CD4-positive, alpha-beta T cell treated with Interleukin-1 beta for 1 hour (primary cell): ENCODE results near the gene CPNE4.

Experiments used
- DNase-seq, 2 donors: peaks; one replicate each; pipeline ENCODE4 v3.0.0-alpha.2; 2020 to 2022

CPNE4 gene

DNA sequence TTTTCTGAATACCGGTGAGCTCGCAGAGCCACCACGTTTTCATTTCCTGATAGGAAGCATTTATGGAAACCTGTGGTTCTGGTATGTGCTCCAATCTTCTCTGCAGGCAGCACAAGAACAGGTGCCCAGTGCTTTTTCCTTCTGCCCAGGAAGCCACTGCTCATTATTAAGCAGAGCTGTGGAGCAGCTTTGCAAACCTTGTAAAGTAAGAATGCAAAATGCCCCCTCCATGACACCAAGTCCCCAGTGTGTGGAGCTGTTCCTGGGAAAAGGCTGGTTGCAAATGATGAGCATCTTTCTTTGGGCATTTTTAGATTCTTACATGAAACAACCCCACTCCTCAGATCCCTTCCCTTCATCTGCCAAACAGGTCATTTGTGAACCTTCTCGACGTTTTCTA lies 466.4 kb downstream of the CPNE4 start:
- no peak for DNase-seq

- no peak for DNase-seq
Observed at GRCh38 chr3:131564812-131565211, 470.0 kb downstream of the CPNE4 start.

GRCh38 chr3:131561511-131561910 lies 473.3 kb downstream of the CPNE4 start:
- DNase-seq, result no peak

DNA sequence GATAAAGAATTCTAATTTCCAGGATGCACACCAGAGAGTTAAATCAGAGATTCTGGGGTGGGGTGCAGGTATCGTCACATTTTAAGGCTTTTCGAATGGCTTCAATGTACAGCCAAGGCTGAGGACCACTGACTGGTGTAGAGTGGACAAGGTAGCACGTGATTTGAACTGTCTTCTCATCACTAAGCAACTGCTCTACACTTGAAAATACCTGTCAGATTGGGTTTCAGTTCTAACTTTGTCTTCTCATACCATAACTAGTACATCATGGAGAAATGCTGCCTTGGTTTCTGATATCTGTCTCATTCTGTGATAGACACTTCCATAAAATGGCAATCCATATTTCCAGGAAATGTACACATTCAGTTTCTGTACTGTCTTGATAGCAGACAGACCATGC lies 474.0 kb downstream of the CPNE4 start:
- no peak for DNase-seq

DNA sequence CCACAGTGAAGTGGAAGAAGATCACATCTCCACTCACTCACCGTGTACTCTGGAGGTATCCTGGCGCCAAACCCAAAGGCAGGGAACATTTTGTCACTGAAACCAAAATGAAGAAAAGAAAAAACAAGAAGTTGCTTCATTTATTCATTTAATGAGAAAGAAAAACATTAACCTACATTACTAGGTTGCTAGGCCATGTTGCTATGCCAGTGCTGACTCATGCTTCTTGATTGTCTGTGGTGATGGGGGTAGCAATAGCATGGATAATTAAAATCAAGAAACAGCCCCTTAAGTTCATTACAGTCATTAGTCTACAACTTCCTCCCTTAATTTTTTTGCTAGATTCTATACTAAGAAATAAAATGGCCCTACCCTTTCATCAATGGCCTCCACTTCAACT lies 479.4 kb downstream of the CPNE4 start:
- no peak for DNase-seq

- DNase-seq, result no peak
Observed at GRCh38 chr3:131553495-131554247, 481.1 kb downstream of the CPNE4 start.

DNA sequence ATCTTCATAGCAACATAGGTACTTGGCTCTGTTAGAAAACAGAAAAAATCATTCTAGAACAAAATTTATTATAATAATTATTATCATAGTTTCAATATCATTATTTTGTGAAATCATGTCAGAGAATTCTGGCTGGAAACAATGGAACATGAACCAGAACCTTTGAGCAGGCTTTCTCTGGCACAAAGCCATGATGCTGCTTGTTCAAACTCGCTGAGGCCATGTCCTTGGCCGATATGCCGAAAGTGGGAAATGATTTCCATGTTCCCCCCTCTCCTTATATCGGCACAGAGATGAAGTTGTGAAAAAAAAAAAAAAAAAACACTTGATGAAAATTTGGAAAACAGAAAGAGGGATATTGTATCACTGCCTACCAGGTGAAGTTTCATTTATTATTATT lies 483.1 kb downstream of the CPNE4 start:
- DNase-seq, result no peak

DNA sequence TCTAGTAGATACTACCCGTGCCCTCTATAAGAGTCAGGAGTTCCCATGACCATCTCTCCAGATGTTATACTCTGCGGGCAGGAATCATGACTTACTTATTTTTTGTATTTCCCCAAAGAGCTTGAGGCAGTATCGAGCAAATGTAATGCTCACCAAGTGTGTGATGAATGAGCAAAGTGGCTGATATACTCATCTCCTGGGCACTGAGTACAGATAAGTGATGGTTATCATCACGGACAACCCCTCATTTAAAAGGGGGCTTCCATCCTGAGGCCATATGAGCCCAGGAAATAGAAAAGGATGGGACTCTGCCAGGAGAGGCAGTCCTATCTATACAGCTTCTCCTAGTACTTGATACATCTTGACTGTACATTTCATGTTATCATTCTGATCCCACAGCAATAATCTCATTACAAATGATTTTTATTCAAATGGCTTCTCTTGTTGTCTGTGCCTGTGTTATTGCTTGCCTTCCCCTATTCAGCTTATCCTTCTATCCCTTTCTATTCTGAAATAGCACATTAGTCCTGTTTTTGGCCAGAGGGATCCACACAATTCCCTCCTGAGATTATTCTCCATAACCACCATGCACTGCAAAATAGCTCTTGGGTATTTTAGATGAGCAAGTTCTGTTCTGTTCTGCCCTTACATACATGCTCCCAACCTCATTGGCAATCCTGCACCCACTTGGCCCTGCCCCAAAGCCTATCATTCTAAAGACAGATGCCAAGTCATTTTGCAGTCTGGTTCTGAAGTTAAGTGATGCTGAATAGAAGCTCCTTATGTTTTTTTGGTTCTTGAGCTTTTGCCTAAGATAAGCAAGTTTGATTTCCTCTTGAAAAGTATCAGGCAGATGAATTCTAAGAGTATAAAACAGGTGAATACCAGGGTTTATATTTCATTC lies 484.0 kb downstream of the CPNE4 start:
- DNase-seq, result no peak

DNA sequence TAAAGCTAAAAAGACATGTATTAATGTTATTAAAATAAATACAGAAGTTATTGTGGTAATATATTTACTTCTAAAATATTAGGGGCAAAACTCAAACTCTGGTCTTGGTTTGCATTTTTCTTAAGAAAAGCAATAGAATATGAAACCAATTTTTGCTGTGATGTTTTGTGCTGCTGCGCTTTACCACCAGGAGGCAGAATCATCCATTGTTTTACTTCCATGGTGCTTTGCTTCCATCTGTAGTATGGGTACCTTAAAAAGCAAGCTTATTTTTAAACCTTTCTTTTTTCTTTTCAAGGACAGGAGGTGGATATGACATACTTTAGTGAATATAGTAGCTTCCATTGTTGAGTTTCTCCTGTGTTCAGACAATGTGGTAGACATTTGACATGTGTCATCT lies 485.5 kb downstream of the CPNE4 start:
- DNase-seq, result no peak

DNA sequence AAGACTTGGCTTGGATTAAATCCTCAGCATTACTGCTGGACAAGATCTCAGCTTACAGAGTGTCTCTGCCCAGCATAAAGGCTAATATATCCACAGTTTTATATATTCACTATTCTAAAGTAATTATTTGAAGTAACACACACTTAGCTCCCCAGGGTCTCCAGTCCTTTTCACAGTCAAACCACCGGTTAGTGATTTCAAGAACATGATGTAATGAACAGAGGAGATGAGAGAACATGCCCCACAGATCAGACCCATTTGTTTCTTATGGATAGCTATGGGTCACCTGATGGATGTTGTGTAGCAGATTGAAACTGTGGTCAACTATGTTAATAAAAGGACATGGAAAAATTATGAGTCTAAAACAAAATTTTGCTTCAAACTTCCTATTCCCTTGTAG lies 487.2 kb downstream of the CPNE4 start:
- no peak for DNase-seq

- no peak for DNase-seq
Observed at GRCh38 chr3:131546441-131546840, 488.4 kb downstream of the CPNE4 start.

DNA sequence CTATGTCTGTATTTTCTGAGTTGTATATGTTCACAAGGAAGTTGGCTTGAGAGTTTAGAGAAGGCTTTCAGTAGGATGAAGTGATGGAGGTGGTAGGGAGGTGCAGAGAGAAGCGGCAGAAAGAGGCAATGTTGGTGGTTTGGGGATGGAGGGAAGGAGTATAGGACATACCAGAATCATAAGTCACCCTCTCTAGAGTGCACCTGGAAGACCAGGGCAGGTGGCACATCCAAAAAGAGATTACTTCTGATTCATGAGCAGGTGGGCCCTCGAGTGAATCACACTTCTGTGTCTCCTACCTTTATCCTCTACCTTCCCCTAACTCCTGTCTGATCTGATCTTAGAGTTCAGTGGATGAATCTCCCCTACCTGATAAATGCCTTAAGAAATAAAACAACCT lies 490.3 kb downstream of the CPNE4 start:
- DNase-seq, result no peak

DNA sequence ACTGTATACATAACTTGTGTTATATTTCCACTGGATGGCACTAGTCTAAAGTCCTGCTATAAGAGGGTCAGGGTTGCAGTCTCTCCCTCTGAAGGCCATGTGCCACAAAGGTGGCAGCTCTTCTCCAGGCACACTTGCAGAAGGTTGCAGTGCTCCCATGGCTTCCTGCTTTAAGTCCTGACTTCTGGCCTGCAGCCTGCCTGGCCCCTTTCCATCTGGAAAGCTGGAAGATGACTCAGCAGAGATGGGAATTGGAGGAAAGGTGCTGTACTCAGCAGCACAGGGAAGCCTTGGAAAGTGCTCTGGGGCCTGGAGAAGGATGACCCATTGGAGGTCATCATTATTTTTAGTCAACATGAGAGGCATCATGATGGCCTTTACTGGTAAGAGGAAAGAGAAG lies 491.1 kb downstream of the CPNE4 start:
- DNase-seq, result no peak

DNA sequence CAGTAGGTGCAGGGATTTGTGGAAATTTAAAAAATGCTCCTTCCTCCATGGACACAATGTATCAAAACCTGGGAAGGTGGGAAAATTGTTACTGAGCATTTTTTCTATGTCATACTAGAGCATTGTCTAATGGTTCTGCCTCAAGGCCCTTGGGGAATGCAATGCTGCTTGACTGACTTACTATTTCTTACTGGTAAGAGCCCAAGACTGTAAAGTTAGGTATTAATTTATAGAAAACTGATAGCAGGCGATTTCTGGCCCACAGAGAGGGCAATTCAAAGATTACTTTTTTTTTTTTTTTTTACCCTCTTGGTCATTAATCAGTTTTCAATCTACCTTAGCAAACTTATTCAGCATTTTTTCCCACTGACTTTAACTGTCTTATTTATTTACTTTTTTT lies 493.5 kb downstream of the CPNE4 start:
- no peak for DNase-seq

GRCh38 chr3:131540821-131541220 lies 494.0 kb downstream of the CPNE4 start:
- no peak for DNase-seq

DNA sequence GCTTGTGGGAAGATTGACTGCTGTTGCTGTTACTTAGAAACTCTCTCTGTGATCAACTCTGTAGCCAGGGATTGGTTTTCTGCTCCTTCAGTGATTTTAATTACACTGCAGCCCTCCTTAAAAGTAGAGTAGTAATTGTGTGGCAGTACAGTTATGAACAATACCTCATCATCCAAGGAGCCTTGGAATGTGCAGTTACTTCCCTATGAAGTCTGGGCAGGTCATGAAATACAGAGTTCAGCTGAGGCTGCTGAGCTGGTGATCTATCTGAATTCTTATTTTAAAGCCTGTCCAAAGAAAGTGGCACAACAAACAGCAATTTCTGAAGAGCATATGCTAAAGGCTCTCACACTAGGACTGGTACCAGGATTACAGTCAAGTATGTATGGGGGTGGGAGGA lies 494.7 kb downstream of the CPNE4 start:
- no peak for DNase-seq

DNA sequence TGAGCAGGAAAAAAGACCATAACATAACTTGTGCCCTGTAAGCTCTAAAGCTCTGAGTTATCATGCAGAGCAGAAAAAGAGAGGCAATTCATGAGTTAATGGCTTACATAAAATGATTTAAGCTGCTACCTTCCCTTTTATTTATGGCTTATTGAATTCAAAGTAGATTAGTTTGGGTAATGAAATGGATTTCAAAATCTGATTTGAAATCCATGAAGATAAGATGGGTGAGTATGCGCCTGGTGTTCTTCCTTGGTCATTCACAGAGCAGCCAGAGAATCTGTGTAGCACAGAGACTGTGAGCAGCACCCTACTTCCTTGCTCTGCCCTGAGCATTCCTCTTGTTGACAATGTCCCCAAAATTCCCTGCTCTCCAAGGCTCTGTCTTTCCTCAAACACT lies 495.8 kb downstream of the CPNE4 start:
- DNase-seq, result no peak

GRCh38 chr3:131537531-131537930 lies 497.3 kb downstream of the CPNE4 start:
- no peak for DNase-seq

DNA sequence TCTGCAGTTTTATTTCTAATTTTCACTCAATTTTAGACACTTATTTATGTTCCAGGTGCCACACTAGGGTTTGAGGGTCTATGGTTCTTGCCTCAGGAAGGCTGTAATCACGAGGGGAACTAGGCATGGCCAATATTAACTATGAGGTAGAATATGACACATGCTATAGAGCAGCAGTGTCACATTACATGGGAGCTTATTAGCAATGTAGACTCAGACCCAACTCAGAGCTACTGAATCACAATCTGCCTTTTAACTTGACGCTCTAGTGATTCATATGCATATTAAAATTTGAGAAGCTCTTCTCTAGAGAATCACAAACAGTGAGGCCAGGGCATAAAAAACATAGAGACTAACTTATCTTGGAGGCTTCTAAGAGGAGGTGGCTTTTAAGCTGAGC lies 499.2 kb downstream of the CPNE4 start:
- no peak for DNase-seq

DNA sequence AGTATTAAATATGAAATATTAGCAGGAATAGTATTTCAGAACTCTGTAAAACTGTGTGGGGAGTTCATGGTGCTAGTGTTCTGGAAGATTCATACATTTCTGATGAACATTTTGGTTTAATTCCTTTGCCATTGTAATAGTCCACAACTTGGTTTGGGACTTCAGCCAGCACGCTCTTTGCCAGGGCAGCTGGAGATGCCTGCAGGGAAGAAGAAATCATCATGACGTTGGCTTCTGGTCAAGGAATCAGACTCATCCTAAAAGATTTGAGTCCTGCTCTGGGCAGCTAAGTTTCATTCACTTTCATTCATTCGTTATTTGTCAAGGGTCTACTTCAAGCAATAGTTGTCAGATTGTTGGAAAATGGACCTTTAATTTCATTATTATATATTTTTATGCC lies 499.7 kb downstream of the CPNE4 start:
- no peak for DNase-seq

DNA sequence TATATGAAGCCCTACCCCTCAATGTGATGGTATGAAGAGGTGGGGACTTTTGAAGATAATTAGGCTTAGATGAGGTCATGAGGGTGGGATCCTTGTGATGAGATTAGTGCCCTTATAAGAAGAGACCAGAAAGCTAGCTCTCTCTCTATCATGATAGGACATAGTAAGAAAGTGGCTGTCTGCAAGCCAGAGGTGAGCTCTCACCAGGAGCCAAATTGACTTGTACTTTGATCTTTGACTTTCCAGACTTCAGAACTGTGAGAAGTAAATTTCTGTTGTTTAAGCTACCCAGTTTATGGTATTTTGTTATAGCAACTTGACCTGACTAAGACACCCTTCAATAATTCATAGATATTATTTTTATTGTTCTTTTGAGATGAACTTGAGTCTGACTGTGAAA lies 502.2 kb downstream of the CPNE4 start:
- no peak for DNase-seq

GRCh38 chr3:131530843-131531242 lies 504.0 kb downstream of the CPNE4 start:
- no peak for DNase-seq

- no peak for DNase-seq
Observed at GRCh38 chr3:131530388-131530787, 504.4 kb downstream of the CPNE4 start.

- DNase-seq, result no peak
Observed at GRCh38 chr3:131526801-131527347, 507.9 kb downstream of the CPNE4 start.
